ENCODE data around the gene QTRT2.

The QTRT2 gene

DNA sequence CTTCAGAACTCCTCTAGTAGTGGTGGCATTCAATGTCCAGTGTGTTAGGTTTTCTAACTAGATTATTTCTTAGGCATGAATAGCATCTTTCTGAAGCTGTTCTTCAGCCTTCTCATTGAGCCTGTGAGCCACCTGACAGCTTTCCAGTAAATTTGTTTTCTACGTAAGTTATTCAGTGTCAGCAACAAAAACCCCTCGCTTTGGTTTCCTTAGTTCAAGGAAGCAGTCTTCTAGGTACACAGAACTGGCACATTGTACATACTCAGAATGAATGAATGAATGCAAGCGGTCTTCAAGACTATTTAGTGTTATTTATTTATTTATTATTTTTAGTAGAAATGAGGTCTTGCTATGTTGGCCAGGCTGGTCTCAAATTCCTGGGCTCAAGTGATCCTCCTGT lies 77.4 kb downstream of the QTRT2 start:
- TF ChIP-seq, protein P1, sequence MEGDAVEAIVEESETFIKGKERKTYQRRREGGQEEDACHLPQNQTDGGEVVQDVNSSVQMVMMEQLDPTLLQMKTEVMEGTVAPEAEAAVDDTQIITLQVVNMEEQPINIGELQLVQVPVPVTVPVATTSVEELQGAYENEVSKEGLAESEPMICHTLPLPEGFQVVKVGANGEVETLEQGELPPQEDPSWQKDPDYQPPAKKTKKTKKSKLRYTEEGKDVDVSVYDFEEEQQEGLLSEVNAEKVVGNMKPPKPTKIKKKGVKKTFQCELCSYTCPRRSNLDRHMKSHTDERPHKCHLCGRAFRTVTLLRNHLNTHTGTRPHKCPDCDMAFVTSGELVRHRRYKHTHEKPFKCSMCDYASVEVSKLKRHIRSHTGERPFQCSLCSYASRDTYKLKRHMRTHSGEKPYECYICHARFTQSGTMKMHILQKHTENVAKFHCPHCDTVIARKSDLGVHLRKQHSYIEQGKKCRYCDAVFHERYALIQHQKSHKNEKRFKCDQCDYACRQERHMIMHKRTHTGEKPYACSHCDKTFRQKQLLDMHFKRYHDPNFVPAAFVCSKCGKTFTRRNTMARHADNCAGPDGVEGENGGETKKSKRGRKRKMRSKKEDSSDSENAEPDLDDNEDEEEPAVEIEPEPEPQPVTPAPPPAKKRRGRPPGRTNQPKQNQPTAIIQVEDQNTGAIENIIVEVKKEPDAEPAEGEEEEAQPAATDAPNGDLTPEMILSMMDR (IDR thresholded peaks at IDR 0.05; ENCODE audit: control insufficient read depth, insufficient read depth, low read depth, low read length, missing control alignments) = no peak
- no peak overlapping the region for H3K4me3 ChIP-seq (ENCODE audit: control insufficient read depth, low read depth, low read length)

More for the DNA sequence above, 77.4 kb downstream of the QTRT2 start:
- DNase-seq (ENCODE audit: low read depth) = no peak
